Measurements from ENCODE around the gene ADGRE3. TPM values are rescaled to one million over a fixed set of nuclear protein-coding genes. Genes with fewer than 3 reads are reported as not detected.
"Not testable (repeated sequence)": the region's sequence is repeated elsewhere in the genome, so short reads cannot be mapped to it uniquely, and the experiment has no call there.

Gene ADGRE3
- total and polyA plus RNA-seq, 2 of the 8 experiments (the other 6 are each of a cell fraction or from before 2014, with no cell fraction given): not detected

DNA sequence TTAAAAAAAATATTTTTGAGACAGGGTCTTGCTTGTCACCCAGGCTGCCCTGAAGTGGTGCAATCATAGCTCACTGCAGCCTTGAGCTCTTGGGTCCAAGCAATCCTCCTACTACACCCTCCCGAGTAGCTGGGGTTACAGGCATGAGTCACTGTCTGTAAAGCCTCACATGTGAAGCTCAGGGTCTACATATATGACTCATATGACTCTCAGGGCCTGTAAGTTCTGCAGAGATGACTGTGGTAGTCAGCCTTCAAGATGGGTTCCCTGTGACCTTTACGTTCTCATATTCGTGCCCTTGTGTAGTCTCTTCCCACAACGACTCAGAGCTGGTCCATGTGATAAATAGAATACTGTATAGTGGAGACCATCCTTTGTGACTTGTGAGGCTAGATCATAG, 85.2 kb downstream of the ADGRE3 start:
- CTCF ChIA-PET (ENCODE audit: partially characterized antibody); H3K9ac ChIP-seq (replicated peaks in 1 of 4; ENCODE audit: extremely low read depth in 1 of 4, low read depth in 3 of 4, low read length in 3 of 4); H3K18ac ChIP-seq (ENCODE audit: extremely low read depth, low read length); H3K79me1 ChIP-seq (ENCODE audit: low read depth, low read length); H4K91ac ChIP-seq (replicated peaks; ENCODE audit: insufficient read length, low read length); H3K79me2 ChIP-seq (ENCODE audit: control insufficient read depth in 1 of 2, insufficient read depth in 2 of 2, low read length in 2 of 2); H3K27ac ChIP-seq (ENCODE audit: low read depth, low read length); POLR2A ChIA-PET (ENCODE audit: partially characterized antibody); H4K8ac ChIP-seq (ENCODE audit: extremely low read depth, insufficient read depth, low read length); H3K4ac ChIP-seq (replicated peaks; ENCODE audit: insufficient read length, low read depth, low read length); H3K27me3 ChIP-seq (replicated peaks in 1 of 4; ENCODE audit: control insufficient read depth in 3 of 4, extremely low read depth in 1 of 4, insufficient read depth in 3 of 4, low read length in 3 of 4); H2BK120ac ChIP-seq (replicated peaks; ENCODE audit: low read depth, low read length); DNase-seq (ENCODE audit: low read depth in 1 of 2, low spot score in 2 of 2); H3K4me2 ChIP-seq (ENCODE audit: insufficient read depth in 1 of 2, low read depth in 2 of 2, low read length in 2 of 2); H3K23me2 ChIP-seq (ENCODE audit: low read depth, low read length); H3K23ac ChIP-seq (ENCODE audit: insufficient read length); H2AK5ac ChIP-seq (ENCODE audit: low read depth, low read length); H2BK20ac ChIP-seq (ENCODE audit: low read length); H3K4me1 ChIP-seq (replicated peaks in 1 of 4; ENCODE audit: control insufficient read depth in 3 of 4, insufficient read depth in 4 of 4, low read length in 3 of 4); H3K4me3 ChIP-seq (ENCODE audit: extremely low read depth in 1 of 4, insufficient read depth in 2 of 4, low read depth in 3 of 4, low read length in 4 of 4); H4K20me1 ChIP-seq (replicated peaks in 1 of 2; ENCODE audit: control insufficient read depth in 1 of 2, insufficient read depth in 2 of 2, low read length in 2 of 2); FAIRE-seq; H3K56ac ChIP-seq (replicated peaks; ENCODE audit: insufficient read length, low read depth, low read length); H3K14ac ChIP-seq (ENCODE audit: insufficient read length); H2AFZ ChIP-seq (ENCODE audit: low read length); H2BK15ac ChIP-seq (ENCODE audit: low read length); H2BK5ac ChIP-seq (ENCODE audit: low read depth, low read length); H3K36me3 ChIP-seq (ENCODE audit: control insufficient read depth in 2 of 4, insufficient read depth in 4 of 4, low read length in 3 of 4); H4K5ac ChIP-seq (ENCODE audit: insufficient read length, low read depth, low read length); H2BK12ac ChIP-seq (ENCODE audit: low read depth, low read length): not testable (repeated sequence)
- 74% methylated on average over 4 of the region's 4 CpGs; no CpG with 5 or more reads in 1 of the 2 experiments for WGBS, 2 experiments (ENCODE audit: extremely low coverage in 1 of 2, insufficient coverage in 1 of 2, insufficient read length in 1 of 2, insufficient replicate concordance in 2 of 2, low coverage in 1 of 2, low lambda C conversion rate in 2 of 2, missing lambda C conversion rate in 1 of 2)
- H3K9me3 ChIP-seq (ENCODE audit: insufficient read depth in 2 of 2, low read depth in 1 of 2, low read length in 1 of 2): peaks cover 11 to 22% of the 10 kb centered on the region in 2 experiments; a peak in 3 of 4 replicates

GRCh38 chr19:14585187-14585586, 89.5 kb downstream of the ADGRE3 start:
- H4K8ac ChIP-seq (ENCODE audit: extremely low read depth, insufficient read depth, low read length); FAIRE-seq; H3K36me3 ChIP-seq (ENCODE audit: control insufficient read depth in 2 of 4, insufficient read depth in 4 of 4, low read length in 3 of 4); H3K9ac ChIP-seq (replicated peaks in 1 of 4; ENCODE audit: extremely low read depth in 1 of 4, low read depth in 3 of 4, low read length in 3 of 4); H2BK15ac ChIP-seq (ENCODE audit: low read length); H3K79me1 ChIP-seq (ENCODE audit: low read depth, low read length); H3K79me2 ChIP-seq (ENCODE audit: control insufficient read depth in 1 of 2, insufficient read depth in 2 of 2, low read length in 2 of 2); H2BK5ac ChIP-seq (ENCODE audit: low read depth, low read length); H2BK120ac ChIP-seq (replicated peaks; ENCODE audit: low read depth, low read length); H3K4me2 ChIP-seq (ENCODE audit: insufficient read depth in 1 of 2, low read depth in 2 of 2, low read length in 2 of 2); H4K5ac ChIP-seq (ENCODE audit: insufficient read length, low read depth, low read length); H4K91ac ChIP-seq (replicated peaks; ENCODE audit: insufficient read length, low read length); POLR2A ChIA-PET (ENCODE audit: partially characterized antibody); CTCF ChIA-PET (ENCODE audit: partially characterized antibody); H2AK5ac ChIP-seq (ENCODE audit: low read depth, low read length); H2BK20ac ChIP-seq (ENCODE audit: low read length); H3K18ac ChIP-seq (ENCODE audit: extremely low read depth, low read length); H2AFZ ChIP-seq (ENCODE audit: low read length); H3K4ac ChIP-seq (replicated peaks; ENCODE audit: insufficient read length, low read depth, low read length); DNase-seq (ENCODE audit: low read depth in 1 of 2, low spot score in 2 of 2); H3K27ac ChIP-seq (ENCODE audit: low read depth, low read length); H3K23ac ChIP-seq (ENCODE audit: insufficient read length); H3K14ac ChIP-seq (ENCODE audit: insufficient read length); H3K23me2 ChIP-seq (ENCODE audit: low read depth, low read length); H3K4me1 ChIP-seq (replicated peaks in 1 of 4; ENCODE audit: control insufficient read depth in 3 of 4, insufficient read depth in 4 of 4, low read length in 3 of 4); H3K4me3 ChIP-seq (ENCODE audit: extremely low read depth in 1 of 4, insufficient read depth in 2 of 4, low read depth in 3 of 4, low read length in 4 of 4); H2BK12ac ChIP-seq (ENCODE audit: low read depth, low read length); H3K56ac ChIP-seq (replicated peaks; ENCODE audit: insufficient read length, low read depth, low read length); H3K27me3 ChIP-seq (replicated peaks in 1 of 4; ENCODE audit: control insufficient read depth in 3 of 4, extremely low read depth in 1 of 4, insufficient read depth in 3 of 4, low read length in 3 of 4); H4K20me1 ChIP-seq (replicated peaks in 1 of 2; ENCODE audit: control insufficient read depth in 1 of 2, insufficient read depth in 2 of 2, low read length in 2 of 2): not testable (repeated sequence)
- H3K9me3 ChIP-seq (ENCODE audit: insufficient read depth in 2 of 2, low read depth in 1 of 2, low read length in 1 of 2): peaks cover 4 to 11% of the 10 kb centered on the region in 2 experiments; a peak in 2 of 4 replicates
- WGBS, 2 experiments (ENCODE audit: extremely low coverage in 1 of 2, insufficient coverage in 1 of 2, insufficient read length in 1 of 2, insufficient replicate concordance in 2 of 2, low coverage in 1 of 2, low lambda C conversion rate in 2 of 2, missing lambda C conversion rate in 1 of 2): 79% methylated on average over 3 of the region's 3 CpGs; no CpG with 5 or more reads in 1 of the 2 experiments
